HG03521 (cell line): Measurements from ENCODE around the gene TRAPPC12.
"Not testable (repeated sequence)": the region's sequence is repeated elsewhere in the genome, so short reads cannot be mapped to it uniquely, and the experiment has no call there.

Source experiments
- ATAC-seq: cut with Tn5 transposase; IDR thresholded peaks from one replicate; pipeline ENCODE4 v1.9.1; 2021; ENCODE audit warnings: mild to moderate bottlenecking, moderate library complexity; ENCODE audit not compliant: unreplicated experiment

TRAPPC12 gene

GRCh38 chr2:3430740-3431490 is 51.4 kb downstream of the TRAPPC12 start:
- ATAC-seq: no peak

- ATAC-seq: no peak
Measured at GRCh38 chr2:3432067-3432466, 52.6 kb downstream of the TRAPPC12 start.

- ATAC-seq: no peak
Measured at GRCh38 chr2:3432693-3433338, 53.3 kb downstream of the TRAPPC12 start.

GRCh38 chr2:3433339-3433699 is 53.8 kb downstream of the TRAPPC12 start:
- ATAC-seq: no peak

- ATAC-seq: no peak
Measured at GRCh38 chr2:3433776-3434400, 54.4 kb downstream of the TRAPPC12 start.

GRCh38 chr2:3434654-3435053 is 55.2 kb downstream of the TRAPPC12 start:
- no peak for ATAC-seq

GRCh38 chr2:3435445-3435844 is 56.0 kb downstream of the TRAPPC12 start:
- ATAC-seq: no peak

GRCh38 chr2:3440477-3440876 is 61.0 kb downstream of the TRAPPC12 start:
- no peak for ATAC-seq

- no peak for ATAC-seq
Measured at GRCh38 chr2:3441465-3441864, 62.0 kb downstream of the TRAPPC12 start.

GRCh38 chr2:3442185-3442584 is 62.7 kb downstream of the TRAPPC12 start:
- no peak for ATAC-seq

- no peak for ATAC-seq
Measured at GRCh38 chr2:3443083-3443482, 63.6 kb downstream of the TRAPPC12 start.

GRCh38 chr2:3443506-3444084 is 64.1 kb downstream of the TRAPPC12 start:
- no peak for ATAC-seq

- no peak for ATAC-seq
Measured at GRCh38 chr2:3445891-3446290, 66.4 kb downstream of the TRAPPC12 start.

GRCh38 chr2:3446381-3446780 is 66.9 kb downstream of the TRAPPC12 start:
- no peak for ATAC-seq

- ATAC-seq: not testable (repeated sequence)
Measured at GRCh38 chr2:3447186-3447585, 67.7 kb downstream of the TRAPPC12 start.

GRCh38 chr2:3447789-3448317 is 68.4 kb downstream of the TRAPPC12 start:
- ATAC-seq: no peak

GRCh38 chr2:3448441-3448911 is 69.0 kb downstream of the TRAPPC12 start:
- ATAC-seq: not testable (repeated sequence)

GRCh38 chr2:3449086-3449485 is 69.6 kb downstream of the TRAPPC12 start:
- ATAC-seq: no peak

- ATAC-seq: no peak
Measured at GRCh38 chr2:3449936-3450335, 70.4 kb downstream of the TRAPPC12 start.

GRCh38 chr2:3450385-3451010 is 71.0 kb downstream of the TRAPPC12 start:
- ATAC-seq: no peak

GRCh38 chr2:3451169-3451568 is 71.7 kb downstream of the TRAPPC12 start:
- ATAC-seq: no peak
